HG03135 (cell line): Measurements from ENCODE around the gene ZSCAN10.

Source experiments
- ATAC-seq: cut with Tn5 transposase; IDR thresholded peaks from one replicate; pipeline ENCODE4 v1.9.1; 2021; ENCODE audit warnings: mild to moderate bottlenecking, moderate library complexity; ENCODE audit not compliant: unreplicated experiment

ZSCAN10 gene

GRCh38 chr16:3134338-3135125 is 35.4 kb upstream of the ZSCAN10 start, which contains the start of gene ZNF213:
Gene ZNF213 (plus strand): TSS chr16:3135029. CDS start chr16:3137281, 2,252 bp downstream.
- peak; percentile 86 for ATAC-seq

GRCh38 chr16:3133844-3134243 is 34.8 kb upstream of the ZSCAN10 start:
- no peak for ATAC-seq

- no peak for ATAC-seq
Observed at GRCh38 chr16:3131755-3132377, 32.8 kb upstream of the ZSCAN10 start.

GRCh38 chr16:3129137-3130131 is 30.3 kb upstream of the ZSCAN10 start:
- peak; percentile 43 for ATAC-seq

GRCh38 chr16:3127745-3128144 is 28.7 kb upstream of the ZSCAN10 start:
- no peak for ATAC-seq

- peak; percentile 81 for ATAC-seq
Observed at GRCh38 chr16:3123986-3124886, 25.1 kb upstream of the ZSCAN10 start.

GRCh38 chr16:3122926-3123570 is 24.0 kb upstream of the ZSCAN10 start:
- ATAC-seq = no peak

- no peak for ATAC-seq
Observed at GRCh38 chr16:3121851-3122467, 22.9 kb upstream of the ZSCAN10 start.

- ATAC-seq = no peak
Observed at GRCh38 chr16:3120435-3120834, 21.3 kb upstream of the ZSCAN10 start.

GRCh38 chr16:3119701-3120408 is 20.8 kb upstream of the ZSCAN10 start:
- ATAC-seq = no peak

GRCh38 chr16:3119286-3119685 is 20.2 kb upstream of the ZSCAN10 start:
- no peak for ATAC-seq

GRCh38 chr16:3118846-3119245 is 19.8 kb upstream of the ZSCAN10 start:
- no peak for ATAC-seq

GRCh38 chr16:3118204-3118790 is 19.2 kb upstream of the ZSCAN10 start:
- no peak for ATAC-seq

GRCh38 chr16:3115561-3115960 is 16.5 kb upstream of the ZSCAN10 start:
- no peak for ATAC-seq

GRCh38 chr16:3115003-3115402 is 15.9 kb upstream of the ZSCAN10 start:
- ATAC-seq = no peak

- ATAC-seq = no peak
Observed at GRCh38 chr16:3113765-3114479, 14.8 kb upstream of the ZSCAN10 start.

GRCh38 chr16:3112881-3113574 is 13.9 kb upstream of the ZSCAN10 start:
- ATAC-seq = no peak
